Measurements from ENCODE around the gene CAPN6.

CAPN6 gene

DNA sequence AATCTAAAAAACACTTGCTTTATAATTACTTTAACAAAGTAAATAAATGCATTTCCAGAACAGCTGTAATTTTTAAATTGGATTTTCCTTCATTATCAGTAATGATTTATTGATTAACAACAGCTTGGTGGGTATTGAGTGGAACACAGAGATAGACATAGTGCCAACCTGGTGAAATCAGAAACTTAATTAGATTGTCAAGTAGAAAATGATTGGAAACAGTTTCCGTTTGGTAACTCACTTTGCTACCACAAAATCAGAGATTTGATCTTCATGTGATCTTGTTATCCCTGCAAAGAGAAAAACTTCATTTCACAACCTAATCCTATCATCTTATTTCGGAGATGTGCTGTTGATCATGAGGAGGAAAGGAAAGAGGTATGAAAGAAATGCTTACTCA lies 70.8 kb downstream of the CAPN6 start:
- DNase-seq, result no peak

Measured in CD4-positive, alpha-beta T cell treated with Interleukin-17A for 1 hour (primary cell).